Measurements from ENCODE around the gene C1QTNF7.
A peak's percentile ranks its signal among the peaks of the same experiment; 100 is the strongest.

C1QTNF7 gene

GRCh38 chr4:15427701-15428100 lies at the start of gene C1QTNF7:
Gene C1QTNF7, plus strand, starts transcription at chr4:15428033. Its CDS starts 7,711 bp downstream, at chr4:15435744.
- no peak for DNase-seq

- no peak for DNase-seq
Measured at GRCh38 chr4:15378062-15378461, 49.8 kb upstream of the C1QTNF7 start.

GRCh38 chr4:15378493-15378892 lies 49.3 kb upstream of the C1QTNF7 start:
- no peak for DNase-seq

- DNase-seq: no peak
Measured at GRCh38 chr4:15381806-15382338, 46.0 kb upstream of the C1QTNF7 start.

- no peak for DNase-seq
Measured at GRCh38 chr4:15382669-15383273, 45.1 kb upstream of the C1QTNF7 start.

GRCh38 chr4:15385515-15385914 lies 42.3 kb upstream of the C1QTNF7 start:
- no peak for DNase-seq

- DNase-seq: no peak
Measured at GRCh38 chr4:15385928-15386327, 41.9 kb upstream of the C1QTNF7 start.

GRCh38 chr4:15390494-15390893 lies 37.3 kb upstream of the C1QTNF7 start:
- DNase-seq: no peak

- DNase-seq: no peak
Measured at GRCh38 chr4:15392053-15392805, 35.6 kb upstream of the C1QTNF7 start.

GRCh38 chr4:15395311-15395710 lies 32.5 kb upstream of the C1QTNF7 start:
- DNase-seq: no peak

- peak; percentile 66 to 67 for DNase-seq
Measured at GRCh38 chr4:15396157-15396800, 31.6 kb upstream of the C1QTNF7 start.

- DNase-seq: no peak
Measured at GRCh38 chr4:15398001-15398400, 29.8 kb upstream of the C1QTNF7 start.

GRCh38 chr4:15398732-15399131 lies 29.1 kb upstream of the C1QTNF7 start:
- DNase-seq: no peak

- no peak for DNase-seq
Measured at GRCh38 chr4:15400226-15400625, 27.6 kb upstream of the C1QTNF7 start.

- DNase-seq: peak; percentile 32 to 47
Measured at GRCh38 chr4:15400981-15401671, 26.7 kb upstream of the C1QTNF7 start.

- DNase-seq: no peak
Measured at GRCh38 chr4:15402146-15402545, 25.7 kb upstream of the C1QTNF7 start.

GRCh38 chr4:15402974-15403373 lies 24.9 kb upstream of the C1QTNF7 start:
- no peak for DNase-seq

GRCh38 chr4:15405018-15405417 lies 22.8 kb upstream of the C1QTNF7 start:
- DNase-seq: no peak

GRCh38 chr4:15410750-15411149 lies 17.1 kb upstream of the C1QTNF7 start:
- DNase-seq: no peak

GRCh38 chr4:15412461-15412860 lies 15.4 kb upstream of the C1QTNF7 start:
- no peak for DNase-seq

- DNase-seq: no peak
Measured at GRCh38 chr4:15413010-15413622, 14.7 kb upstream of the C1QTNF7 start.

GRCh38 chr4:15413623-15414019 lies 14.2 kb upstream of the C1QTNF7 start:
- no peak for DNase-seq

Data from activated T-cell treated with anti-CD3 and anti-CD28 coated beads, Interleukin-2, amount 50 U/mL, for 48 hours (primary cell).